PC-9 (cell line): ENCODE results near the gene RAB43.

Experiments used
- CTCF ChIP-seq: fragments of 200-600 bp; sonication (generic); conservative IDR thresholded peaks from 2 replicates; pipeline ENCODE4 v1.6.1; 2017; ENCODE audit warnings: mixed run types, antibody characterized with exemption, mild to moderate bottlenecking, moderate library complexity
- EZH2 ChIP-seq: fragments of 200-600 bp; sonication (generic); IDR thresholded peaks from 2 replicates; pipeline ENCODE4 v1.8.0; 2017; ENCODE audit warnings: antibody characterized with exemption, low read depth

GRCh38 chr3:129065720-129066073 lies 55.9 kb downstream of the RAB43 start:
- TF ChIP-seq CTCF (no peak), EZH2 (no peak)
